Measurements from ENCODE around the gene ETV7.
"Not testable (repeated sequence)": the region's sequence is repeated elsewhere in the genome, so short reads cannot be mapped to it uniquely, and the experiment has no call there.

Gene ETV7

GRCh38 chr6:36363371-36363752 lies 24.1 kb downstream of the ETV7 start:
- DNase-seq = not testable (repeated sequence)

GRCh38 chr6:36362551-36363370 lies 24.7 kb downstream of the ETV7 start:
- DNase-seq = no peak

- DNase-seq = no peak
Observed at GRCh38 chr6:36361071-36361470, 26.4 kb downstream of the ETV7 start.

- DNase-seq = peak; percentile 70
Observed at GRCh38 chr6:36360241-36361054, 27.0 kb downstream of the ETV7 start.

GRCh38 chr6:36358226-36358915 lies 29.1 kb downstream of the ETV7 start:
- DNase-seq = no peak

- DNase-seq = no peak
Observed at GRCh38 chr6:36357872-36358225, 29.6 kb downstream of the ETV7 start.

GRCh38 chr6:36355819-36356218 lies 31.6 kb downstream of the ETV7 start:
- DNase-seq = no peak

GRCh38 chr6:36353411-36353915 lies 34.0 kb downstream of the ETV7 start:
- DNase-seq = peak; percentile 72

GRCh38 chr6:36352477-36353157 lies 34.9 kb downstream of the ETV7 start:
- DNase-seq = no peak

- peak; percentile 88 for DNase-seq
Observed at GRCh38 chr6:36350681-36351571, 36.5 kb downstream of the ETV7 start.

GRCh38 chr6:36350082-36350481 lies 37.4 kb downstream of the ETV7 start:
- DNase-seq = no peak

- DNase-seq = no peak
Observed at GRCh38 chr6:36349240-36349639, 38.2 kb downstream of the ETV7 start.

GRCh38 chr6:36347621-36348020 lies 39.8 kb downstream of the ETV7 start:
- DNase-seq = no peak

GRCh38 chr6:36346486-36347273 lies 40.8 kb downstream of the ETV7 start:
- DNase-seq = no peak

GRCh38 chr6:36345681-36346466 lies 41.6 kb downstream of the ETV7 start:
- DNase-seq = no peak

GRCh38 chr6:36343109-36343680 lies 44.3 kb downstream of the ETV7 start:
- DNase-seq = no peak

- peak; percentile 52 for DNase-seq
Observed at GRCh38 chr6:36340618-36341454, 46.6 kb downstream of the ETV7 start.

- no peak for DNase-seq
Observed at GRCh38 chr6:36340306-36340617, 47.2 kb downstream of the ETV7 start.

- no peak for DNase-seq
Observed at GRCh38 chr6:36339146-36339545, 48.3 kb downstream of the ETV7 start.

All from fibroblast of skin of abdomen (primary cell).